ENCODE measurements around the gene TSHZ2.

GRCh38 chr20:52993076-52993475 is 20.9 kb downstream of the TSHZ2 start:
- TF ChIP-seq CTCF (conservative IDR thresholded peaks at IDR 0.05 in 1 of 2, IDR thresholded peaks at IDR 0.05 in 1 of 2; ENCODE audit: extremely low read depth in 1 of 2, insufficient read depth in 1 of 2, low read depth in 1 of 2, low read length in 2 of 2) (no peak), EZH2 (IDR thresholded peaks at IDR 0.05; ENCODE audit: borderline replicate concordance, low read length) (no peak)
